ENCODE results near the gene GABRR1.

DNA sequence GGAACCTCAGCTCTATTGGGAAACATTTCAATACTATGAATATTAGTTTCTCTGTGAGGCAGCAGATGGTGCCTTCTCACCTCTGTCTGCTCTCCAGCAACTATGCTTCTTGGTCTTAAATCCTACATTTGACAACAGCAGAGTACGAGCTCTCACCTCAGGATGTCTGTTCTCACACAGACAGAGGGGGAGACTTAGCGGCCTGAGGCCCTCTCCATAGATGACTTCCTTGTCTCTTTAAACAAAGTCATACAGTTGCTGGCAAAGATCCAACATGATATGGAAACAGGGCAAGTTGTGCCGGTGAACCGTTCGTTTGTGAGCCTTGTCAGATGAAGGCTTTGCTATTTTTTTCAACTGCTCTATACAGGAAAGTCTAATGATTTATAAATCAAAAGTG lies 43.7 kb upstream of the GABRR1 start:
- no peak for TF ChIP-seq POLR2A (IDR thresholded peaks at IDR 0.05; ENCODE audit: low read depth, low read length)
- no peak for TF ChIP-seq MYC (IDR thresholded peaks at IDR 0.05; ENCODE audit: low read depth, low read length)
- no peak for TF ChIP-seq FOS (IDR thresholded peaks at IDR 0.05; ENCODE audit: borderline replicate concordance, insufficient read depth, low read length)
- no peak for TF ChIP-seq JUN (IDR thresholded peaks at IDR 0.05; ENCODE audit: borderline replicate concordance, insufficient read depth, insufficient read length, low read depth)
- TF ChIP-seq, protein P1, sequence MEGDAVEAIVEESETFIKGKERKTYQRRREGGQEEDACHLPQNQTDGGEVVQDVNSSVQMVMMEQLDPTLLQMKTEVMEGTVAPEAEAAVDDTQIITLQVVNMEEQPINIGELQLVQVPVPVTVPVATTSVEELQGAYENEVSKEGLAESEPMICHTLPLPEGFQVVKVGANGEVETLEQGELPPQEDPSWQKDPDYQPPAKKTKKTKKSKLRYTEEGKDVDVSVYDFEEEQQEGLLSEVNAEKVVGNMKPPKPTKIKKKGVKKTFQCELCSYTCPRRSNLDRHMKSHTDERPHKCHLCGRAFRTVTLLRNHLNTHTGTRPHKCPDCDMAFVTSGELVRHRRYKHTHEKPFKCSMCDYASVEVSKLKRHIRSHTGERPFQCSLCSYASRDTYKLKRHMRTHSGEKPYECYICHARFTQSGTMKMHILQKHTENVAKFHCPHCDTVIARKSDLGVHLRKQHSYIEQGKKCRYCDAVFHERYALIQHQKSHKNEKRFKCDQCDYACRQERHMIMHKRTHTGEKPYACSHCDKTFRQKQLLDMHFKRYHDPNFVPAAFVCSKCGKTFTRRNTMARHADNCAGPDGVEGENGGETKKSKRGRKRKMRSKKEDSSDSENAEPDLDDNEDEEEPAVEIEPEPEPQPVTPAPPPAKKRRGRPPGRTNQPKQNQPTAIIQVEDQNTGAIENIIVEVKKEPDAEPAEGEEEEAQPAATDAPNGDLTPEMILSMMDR (IDR thresholded peaks at IDR 0.05; ENCODE audit: extremely low read depth in 1 of 2, insufficient read depth in 1 of 2, low read depth in 1 of 2, low read length in 2 of 2) = no peak
- no peak for TF ChIP-seq EZH2 (IDR thresholded peaks at IDR 0.05; ENCODE audit: borderline replicate concordance, low read depth, low read length, severe bottlenecking)
- TF ChIP-seq POLR2AphosphoS5 (IDR thresholded peaks at IDR 0.05; ENCODE audit: insufficient read depth, low read depth, low read length) = no peak
- TF ChIP-seq MAX (IDR thresholded peaks at IDR 0.05; ENCODE audit: insufficient read depth, insufficient read length) = no peak

Data from endothelial cell of umbilical vein (primary cell).